CMK (cell line): Measurements from ENCODE around the gene GOLGA1.

Experiments
- DNase-seq: peaks from one replicate; pipeline ENCODE4 v3.0.0-alpha.2; 2010; ENCODE audit warnings: low read depth

GOLGA1 gene

DNA sequence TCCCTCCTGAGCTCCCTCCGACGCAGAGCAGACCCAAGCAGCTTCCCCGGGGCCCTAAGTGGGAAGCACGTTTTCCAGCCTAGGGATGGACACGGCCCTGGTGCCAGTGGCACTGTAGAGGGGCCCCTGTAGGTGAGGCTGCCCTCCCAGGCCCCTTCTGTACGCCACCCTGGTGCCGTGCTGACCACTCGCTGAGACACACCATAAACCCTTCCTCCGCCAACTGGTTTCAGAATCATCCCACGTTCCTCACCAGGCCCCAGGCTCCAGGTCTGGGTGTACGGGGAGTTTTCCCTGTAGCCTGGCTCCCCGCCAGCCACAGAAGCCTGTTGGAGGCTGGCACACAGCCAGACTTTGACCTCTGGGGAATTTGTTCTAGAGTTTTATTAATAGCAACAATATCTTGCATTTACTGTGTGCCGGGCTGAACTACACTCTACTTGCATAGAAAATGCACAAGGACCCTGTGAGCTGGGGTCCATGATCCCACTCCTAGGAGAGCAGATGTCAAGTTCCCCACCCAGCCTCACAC lies 105.8 kb downstream of the GOLGA1 start:
- DNase-seq, result no peak

DNA sequence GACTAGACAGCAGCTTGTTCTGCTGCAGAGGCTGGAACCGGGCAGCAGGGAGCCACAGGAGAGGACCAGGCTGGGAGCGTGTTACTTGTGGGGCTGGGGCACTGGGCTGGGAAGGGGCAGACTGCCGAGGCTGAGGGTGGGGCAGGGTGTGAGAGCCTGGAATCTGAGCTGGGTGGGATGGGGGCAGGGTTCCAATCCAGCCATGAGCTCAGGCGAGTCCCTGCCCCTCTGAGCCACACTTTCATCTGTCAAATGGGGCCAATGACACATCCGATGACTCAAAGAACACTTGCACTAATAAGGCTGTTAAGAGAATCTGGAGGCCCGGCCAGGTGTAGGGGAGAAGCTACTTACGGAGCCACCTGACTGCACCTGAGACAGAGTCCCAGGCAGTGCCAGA lies 106.3 kb downstream of the GOLGA1 start:
- DNase-seq, result no peak

DNA sequence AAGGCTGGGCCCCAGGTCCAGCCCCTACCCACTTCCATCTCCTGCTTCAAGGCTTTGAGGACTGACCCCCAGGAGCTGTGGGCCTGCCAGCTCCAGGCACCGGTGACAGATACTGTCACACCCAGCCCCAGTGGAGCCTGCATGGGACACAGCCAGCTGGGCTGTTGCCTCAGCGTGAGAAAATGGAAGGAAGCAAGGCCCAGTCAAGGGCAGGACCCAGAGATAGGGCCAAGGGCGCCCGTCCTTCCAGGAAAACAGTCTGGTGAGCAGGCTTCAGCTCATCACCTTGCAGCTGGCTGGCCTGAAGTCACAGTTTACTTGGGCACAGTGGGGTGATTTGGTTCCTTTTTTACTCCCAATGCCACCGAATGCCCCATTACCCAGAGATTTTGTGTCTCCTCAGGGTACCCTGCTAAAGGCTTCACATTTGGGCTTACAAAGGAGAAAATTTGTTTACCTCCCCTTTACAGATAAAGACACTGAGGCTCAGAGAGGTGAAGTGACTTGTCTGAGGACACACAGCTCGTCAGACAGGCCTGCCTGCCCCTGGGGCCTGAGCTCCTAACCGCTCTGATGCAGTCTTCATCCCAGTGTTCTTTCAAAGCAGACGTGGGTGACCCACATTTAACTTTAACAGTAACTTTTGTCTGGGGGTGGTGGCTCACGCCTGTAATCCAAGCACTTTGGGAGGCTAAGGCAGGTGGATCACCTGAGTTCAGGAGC lies 109.1 kb downstream of the GOLGA1 start:
- DNase-seq, result no peak

DNA sequence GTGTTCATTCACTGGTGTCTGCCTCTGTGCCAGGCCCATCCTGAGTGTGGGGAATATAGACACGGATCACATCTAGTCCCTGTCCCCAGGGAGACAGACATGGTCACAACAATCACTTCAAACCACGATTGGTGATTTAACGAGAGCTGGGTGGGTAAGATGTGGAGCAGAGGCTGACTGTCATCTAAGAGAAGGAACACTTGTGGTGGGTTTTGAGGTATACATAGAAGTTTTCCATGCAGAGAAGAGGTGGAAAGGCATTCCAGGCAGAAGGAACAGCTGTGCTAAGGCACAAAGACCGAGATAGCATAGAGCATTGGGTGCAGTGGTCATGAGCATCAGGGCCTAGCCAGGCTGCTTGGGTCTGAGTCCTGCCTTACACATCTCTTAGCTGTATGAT lies 110.3 kb downstream of the GOLGA1 start:
- DNase-seq, result no peak

DNA sequence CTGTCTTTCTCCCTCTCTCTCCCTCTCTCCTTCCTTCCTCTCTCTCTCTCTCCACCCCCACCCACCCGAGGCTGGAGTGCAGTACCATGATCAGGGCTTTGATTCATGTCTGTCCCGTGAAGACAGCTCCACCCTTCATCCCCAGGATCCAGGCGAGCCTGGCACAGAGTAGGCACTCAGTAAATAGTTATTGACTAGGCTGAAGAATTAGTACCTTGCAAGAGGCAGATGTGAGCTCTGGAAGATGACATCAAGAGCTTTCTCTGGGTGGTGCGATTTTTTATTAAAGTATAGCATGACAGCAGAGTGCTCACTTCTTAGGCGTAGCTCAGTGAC lies 111.6 kb downstream of the GOLGA1 start:
- DNase-seq, result no peak

DNA sequence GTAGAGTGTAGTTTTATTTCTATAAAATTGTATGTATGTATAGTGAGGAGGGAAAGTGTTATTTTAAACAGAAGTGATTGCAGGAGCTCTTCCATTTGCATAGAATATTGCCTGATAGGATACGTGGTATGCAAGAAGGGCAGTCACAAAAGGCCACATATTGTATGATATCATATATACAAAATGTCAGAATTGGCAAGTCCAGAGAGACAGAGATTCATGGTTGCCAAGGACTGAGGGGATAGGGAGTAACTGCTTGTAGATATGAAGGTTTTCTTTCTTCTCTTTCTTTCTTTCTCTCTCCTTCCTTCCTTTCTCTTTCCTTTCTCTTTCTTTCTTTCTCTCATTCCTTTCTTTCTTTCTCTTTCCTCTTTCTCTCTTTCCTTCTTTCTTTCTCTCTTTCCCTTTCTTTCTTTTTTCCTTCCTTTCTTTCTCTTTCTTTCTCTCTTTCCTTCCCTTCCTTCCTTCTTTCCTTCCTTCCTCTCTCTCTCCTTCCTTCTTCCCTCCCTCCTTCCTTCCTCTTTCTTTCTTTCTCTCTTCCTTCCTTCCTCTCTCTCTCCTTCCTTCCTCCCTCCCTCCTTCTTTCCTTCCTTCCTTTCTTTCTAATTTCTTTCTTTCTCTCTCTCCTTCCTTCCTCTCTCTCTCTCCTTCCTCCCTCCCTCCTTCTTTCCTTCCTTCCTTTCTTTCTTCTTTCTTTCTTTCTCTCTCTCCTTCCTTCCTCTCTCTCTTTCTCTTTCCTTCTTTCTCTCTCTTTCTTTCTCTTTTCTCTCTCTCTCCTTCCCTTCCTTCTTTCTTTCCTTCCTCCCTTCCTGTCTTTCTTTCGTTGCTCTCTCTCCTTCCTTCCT lies 112.2 kb downstream of the GOLGA1 start:
- no peak for DNase-seq
